HCT116 (cell line): ENCODE results near the gene GOLGA7B. TPM values are rescaled to one million over a fixed set of nuclear protein-coding genes. Genes with fewer than 3 reads are reported as not detected.

ENCODE experiments used
- ATAC-seq: fragments of 200-7000 bp; cut with Tn5 transposase; 2 replicates; pipeline ENCODE4 v1.9.1; 2020; ENCODE audit warnings: mild to moderate bottlenecking, moderate library complexity
- BruUV-seq: library from RNA; stranded (reverse); fragments of 400-500 nt; replicated peaks from 2 replicates; lab custom pipeline; 2021; lab: Mats Ljungman, UMichigan
- CTCF ChIA-PET: fragments of 300-600 bp; sonication (Branson Sonifier 250); formaldehyde crosslinking; loops from one replicate; lab custom pipeline; 2021; ENCODE audit warnings: antibody characterized with exemption; lab: Charles Lee
- POLR2A ChIA-PET: fragments of 300-600, 350-600 bp; sonication (Branson Sonifier 250); formaldehyde crosslinking; loops from one replicate; lab custom pipeline; 2021; ENCODE audit warnings: antibody characterized with exemption; lab: Charles Lee
- RAD21 ChIA-PET, 2 experiments: fragments of 300-600 bp; sonication (Branson Sonifier 250); formaldehyde crosslinking; loops; one replicate each; lab custom pipeline; 2023; ENCODE audit warnings: low total read pairs in 2 of 2; ENCODE audit not compliant: uncharacterized antibody in 2 of 2, unreplicated experiment in 2 of 2, low non-redundant PET in 1 of 2; lab: Charles Lee
- DNase-seq: peaks from one replicate; pipeline ENCODE4 v3.0.0-alpha.2; 2010; ENCODE audit warnings: low read depth, low spot score
- H2AFZ ChIP-seq: fragments of 200-600 bp; shearing (Covaris generic), sonication (generic); 2 replicates; pipeline ENCODE4 v1.6.1; 2017; ENCODE audit warnings: low read depth, mixed run types, mixed read lengths, antibody characterized with exemption, low read length; ENCODE audit not compliant: poor library complexity, severe bottlenecking
- H3K27ac ChIP-seq: 2 replicates; pipeline ENCODE4 v1.5.1; 2012; ENCODE audit warnings: low read depth, low read length
- H3K27me3 ChIP-seq: fragments of 200-600 bp; sonication (generic); 2 replicates; pipeline ENCODE4 v1.6.1; 2016; ENCODE audit warnings: mixed run types, low read length, mixed read lengths; ENCODE audit not compliant: insufficient read depth
- H3K36me3 ChIP-seq, 2 experiments: fragments of 200-500 bp in 1 of 2; fragments of 200-600 bp in 1 of 2; sonication (Bioruptor generic) in 1 of 2; sonication (generic) in 1 of 2; 2 replicates each; pipeline versions ENCODE4 v1.5.1 to v1.6.1; 2014 to 2016; ENCODE audit warnings: low read length in 2 of 2, inconsistent platforms in 1 of 2, mixed read lengths in 1 of 2, mixed run types in 1 of 2; ENCODE audit not compliant: insufficient read depth in 2 of 2, control insufficient read depth in 1 of 2
- H3K4me1 ChIP-seq, 2 experiments: fragments of 200-600 bp in 1 of 2; sonication (generic) in 1 of 2; 2 replicates each; pipeline versions ENCODE4 v1.5.1 to v1.6.1; 2012 to 2017; ENCODE audit warnings: low read length in 2 of 2, inconsistent platforms in 1 of 2, mild to moderate bottlenecking in 1 of 2, mixed read lengths in 1 of 2, mixed run types in 1 of 2, moderate library complexity in 1 of 2; ENCODE audit not compliant: insufficient read depth in 2 of 2, control insufficient read depth in 1 of 2
- H3K4me2 ChIP-seq: fragments of 200-600 bp; sonication (generic); 2 replicates; pipeline ENCODE4 v1.6.1; 2017; ENCODE audit warnings: mixed run types, low read length, mixed read lengths
- H3K4me3 ChIP-seq, 2 experiments: fragments of 200-600 bp in 1 of 2; sonication (generic) in 1 of 2; replicated peaks in 1 of 2; 2 replicates each; pipeline ENCODE4 v1.5.1; 2011 to 2016; ENCODE audit warnings: low read length in 2 of 2, control low read depth in 1 of 2, low read depth in 1 of 2, mild to moderate bottlenecking in 1 of 2, mixed read lengths in 1 of 2, mixed run types in 1 of 2
- H3K79me2 ChIP-seq: fragments of 200-600 bp; sonication (generic); 2 replicates; pipeline ENCODE4 v1.6.1; 2017; ENCODE audit warnings: mild to moderate bottlenecking, mixed run types, low read length, moderate library complexity, mixed read lengths; ENCODE audit not compliant: insufficient read depth
- H3K9ac ChIP-seq: fragments of 200-600 bp; sonication (generic); 2 replicates; pipeline ENCODE4 v1.6.1; 2016; ENCODE audit warnings: low read length, mixed read lengths
- H3K9me2 ChIP-seq: fragments of 200-600 bp; sonication (generic), shearing (Covaris generic); 2 replicates; pipeline ENCODE4 v1.6.1; 2017; ENCODE audit warnings: mixed run types, mild to moderate bottlenecking, moderate library complexity; ENCODE audit not compliant: insufficient read depth
- H3K9me3 ChIP-seq, 2 experiments: fragments of 200-500 bp in 1 of 2; fragments of 200-600 bp in 1 of 2; sonication (Bioruptor generic) in 1 of 2; sonication (generic) in 1 of 2; 2 replicates each; pipeline ENCODE4 v1.6.1; 2014 to 2017; ENCODE audit warnings: low read length in 2 of 2, mixed read lengths in 2 of 2, inconsistent platforms in 1 of 2, low read depth in 1 of 2, mild to moderate bottlenecking in 1 of 2, mixed run types in 1 of 2, moderate library complexity in 1 of 2; ENCODE audit not compliant: control insufficient read depth in 1 of 2, insufficient read depth in 1 of 2
- H4K20me1 ChIP-seq: fragments of 200-600 bp; sonication (generic), shearing (Covaris generic); 2 replicates; pipeline ENCODE4 v1.6.1; 2017; ENCODE audit warnings: mixed run types, mild to moderate bottlenecking, moderate library complexity; ENCODE audit not compliant: insufficient read depth
- CBX3 ChIP-seq: IDR thresholded peaks from 2 replicates; pipeline ENCODE4 v1.6.1; 2012; ENCODE audit warnings: low read depth
- CEBPB ChIP-seq: IDR thresholded peaks from 2 replicates; pipeline ENCODE4 v1.6.1; 2012; ENCODE audit warnings: low read depth
- EGR1 ChIP-seq: IDR thresholded peaks from 2 replicates; pipeline ENCODE4 v1.6.1; 2012; ENCODE audit warnings: low read depth
- ELF1 ChIP-seq: IDR thresholded peaks from 2 replicates; pipeline ENCODE4 v1.6.1; 2012; ENCODE audit warnings: low read depth, borderline replicate concordance
- JUND ChIP-seq: IDR thresholded peaks from 2 replicates; pipeline ENCODE4 v1.6.1; 2012
- SIN3A ChIP-seq: IDR thresholded peaks from 2 replicates; pipeline ENCODE4 v1.6.1; 2012; ENCODE audit warnings: low read depth
- SRF ChIP-seq: IDR thresholded peaks from 2 replicates; pipeline ENCODE4 v1.6.1; 2012; ENCODE audit warnings: low read depth
- TCF7L2 ChIP-seq: IDR thresholded peaks from 2 replicates; pipeline ENCODE4 v1.7.0; 2011; ENCODE audit warnings: borderline replicate concordance, inconsistent platforms; ENCODE audit not compliant: insufficient read depth, insufficient read length; ENCODE audit errors: extremely low read depth
- YY1 ChIP-seq: IDR thresholded peaks from 2 replicates; pipeline ENCODE4 v1.6.1; 2011; ENCODE audit warnings: low read length, low read depth, moderate library complexity, mild to moderate bottlenecking; ENCODE audit not compliant: insufficient replicate concordance; ENCODE audit errors: extremely low read depth
- ZFX ChIP-seq: fragments of 450-650 bp; IDR thresholded peaks from 2 replicates; pipeline ENCODE4 v1.6.1; 2017
- ZNF274 ChIP-seq: fragments of 200-500 bp; sonication (Bioruptor generic); IDR thresholded peaks from 2 replicates; pipeline ENCODE4 v1.6.1; 2014; ENCODE audit warnings: mild to moderate bottlenecking, low read depth, low read length, inconsistent platforms
- intact Hi-C: fragments of 100-400 bp; cut with micrococcal nuclease; formaldehyde crosslinking; loops from 2 replicates; pipeline ENCODE4 v1.10.0; 2022
- total RNA-seq: library from RNA; stranded (reverse); gene quantifications from one replicate; pipeline ENCODE4 v1.2.1, GENCODE V29; 2021; ENCODE audit not compliant: unreplicated experiment
- TF ChIP-seq, protein P1 (sequence below): IDR thresholded peaks from 2 replicates; pipeline ENCODE4 v1.6.1; 2011; ENCODE audit warnings: mild to moderate bottlenecking, low read length, moderate library complexity; ENCODE audit not compliant: insufficient replicate concordance; ENCODE audit errors: extremely low read depth
- TF ChIP-seq, protein P2 (sequence below): IDR thresholded peaks from 2 replicates; pipeline ENCODE4 v1.6.1; 2012

The GOLGA7B gene
- total RNA-seq, 1 experiment from 2014 or later: 1.0 TPM

DNA sequence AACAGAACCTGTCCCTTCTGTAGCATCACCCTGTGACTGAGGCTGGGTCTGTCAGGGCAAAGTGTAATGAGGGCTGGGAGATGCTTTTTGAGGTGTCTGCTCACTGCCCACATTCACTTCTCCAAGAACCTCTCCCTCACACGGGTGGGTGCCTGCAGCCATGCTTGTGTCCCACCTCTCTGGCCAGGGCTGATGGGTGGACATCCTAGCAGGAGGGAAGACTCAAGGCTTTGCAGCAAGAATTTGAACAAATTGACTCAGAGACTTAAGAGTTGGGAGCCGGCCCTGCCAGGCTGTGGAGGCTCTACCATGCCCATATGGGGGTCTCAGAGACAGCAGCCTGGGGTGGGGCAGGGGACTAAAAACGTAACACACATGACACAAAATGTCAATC, 33.4 kb downstream of the GOLGA7B start:
- peak overlapping the region; percentile 76 for H3K4me2 ChIP-seq
- DNase-seq (no peak), ATAC-seq (no peak)
- no TSS peak for BruUV-seq
- ChIA-PET RAD21 (no interaction called here), POLR2A (no interaction called here), CTCF (no interaction called here)
- no peak overlapping the region for H2AFZ ChIP-seq
- no peaks in the 10 kb centered on the region for H3K27me3 ChIP-seq
- no peaks in the 10 kb centered on the region for H3K36me3 ChIP-seq
- no peak overlapping the region for H3K4me3 ChIP-seq
- H3K79me2 ChIP-seq: no peaks in the 10 kb centered on the region
- H3K9me2 ChIP-seq: no peaks in the 10 kb centered on the region
- peaks cover 20 to 50% of the 10 kb centered on the region in 2 experiments for H3K4me1 ChIP-seq
- H3K9ac ChIP-seq: peak overlapping the region; percentile 48; the same call in 1 of the 2 replicates
- H3K27ac ChIP-seq: no peak overlapping the region
- H3K9me3 ChIP-seq: no peaks in the 10 kb centered on the region
- H4K20me1 ChIP-seq: no peaks in the 10 kb centered on the region
- intact Hi-C loops: no loop called here
- TF ChIP-seq YY1: no peak

DNA sequence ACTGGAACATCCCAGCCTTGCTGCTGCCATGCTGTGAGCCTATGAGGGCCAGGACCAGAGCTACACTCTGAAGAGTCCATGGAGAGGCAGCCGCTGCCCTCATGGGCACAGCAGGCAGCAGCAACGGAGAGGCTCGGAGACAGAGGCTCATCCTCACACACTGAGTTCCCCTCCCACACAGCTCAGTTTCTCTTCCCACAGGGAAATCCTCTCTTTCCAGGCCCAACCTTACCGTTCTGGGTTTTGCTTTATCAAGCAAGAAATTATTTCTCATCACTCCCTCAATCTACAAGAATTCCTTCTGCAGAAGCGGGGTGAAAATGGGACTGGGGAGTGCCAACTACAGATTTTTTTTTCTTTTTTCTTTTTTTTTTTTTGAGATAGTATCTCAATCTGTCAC, 36.6 kb downstream of the GOLGA7B start:
- no TSS peak for BruUV-seq
- POLR2A ChIA-PET: no interaction called here

More for the DNA sequence above, 36.6 kb downstream of the GOLGA7B start:
- Histone ChIP-seq H3K79me2 (no peaks in the 10 kb centered on the region), H3K27me3 (no peaks in the 10 kb centered on the region), H3K27ac (no peak overlapping the region), H3K9me3 (no peaks in the 10 kb centered on the region), H3K4me2 (no peak overlapping the region), H3K9ac (no peak overlapping the region), H4K20me1 (no peaks in the 10 kb centered on the region), H3K4me1 (peaks cover 41 to 66% of the 10 kb centered on the region in 2 experiments), H3K4me3 (no peak overlapping the region), H3K9me2 (no peaks in the 10 kb centered on the region), H2AFZ (no peak overlapping the region), H3K36me3 (no peaks in the 10 kb centered on the region)
- CTCF ChIA-PET: no interaction called here
- no peak for DNase-seq
- TF ChIP-seq, protein P1, sequence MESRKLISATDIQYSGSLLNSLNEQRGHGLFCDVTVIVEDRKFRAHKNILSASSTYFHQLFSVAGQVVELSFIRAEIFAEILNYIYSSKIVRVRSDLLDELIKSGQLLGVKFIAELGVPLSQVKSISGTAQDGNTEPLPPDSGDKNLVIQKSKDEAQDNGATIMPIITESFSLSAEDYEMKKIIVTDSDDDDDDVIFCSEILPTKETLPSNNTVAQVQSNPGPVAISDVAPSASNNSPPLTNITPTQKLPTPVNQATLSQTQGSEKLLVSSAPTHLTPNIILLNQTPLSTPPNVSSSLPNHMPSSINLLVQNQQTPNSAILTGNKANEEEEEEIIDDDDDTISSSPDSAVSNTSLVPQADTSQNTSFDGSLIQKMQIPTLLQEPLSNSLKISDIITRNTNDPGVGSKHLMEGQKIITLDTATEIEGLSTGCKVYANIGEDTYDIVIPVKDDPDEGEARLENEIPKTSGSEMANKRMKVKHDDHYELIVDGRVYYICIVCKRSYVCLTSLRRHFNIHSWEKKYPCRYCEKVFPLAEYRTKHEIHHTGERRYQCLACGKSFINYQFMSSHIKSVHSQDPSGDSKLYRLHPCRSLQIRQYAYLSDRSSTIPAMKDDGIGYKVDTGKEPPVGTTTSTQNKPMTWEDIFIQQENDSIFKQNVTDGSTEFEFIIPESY: no peak
- TF ChIP-seq ZFX (no peak), CEBPB (no peak), JUND (no peak), SRF (no peak), ZNF274 (no peak), EGR1 (no peak), TCF7L2 (no peak), ELF1 (no peak), SIN3A (no peak), CBX3 (no peak)
- TF ChIP-seq, protein P2, sequence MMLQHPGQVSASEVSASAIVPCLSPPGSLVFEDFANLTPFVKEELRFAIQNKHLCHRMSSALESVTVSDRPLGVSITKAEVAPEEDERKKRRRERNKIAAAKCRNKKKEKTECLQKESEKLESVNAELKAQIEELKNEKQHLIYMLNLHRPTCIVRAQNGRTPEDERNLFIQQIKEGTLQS: no peak
- intact Hi-C loops: no loop called here
- no peak for ATAC-seq
- RAD21 ChIA-PET: interaction anchor here in 1 of 2 experiments (0.7 kb wide), 1 partner anchor 91 kb away, joined by 3 read pairs; no protein-coding TSS in a partner anchor
